ENCODE results near the gene SYS1. TPM values are rescaled to one million over a fixed set of nuclear protein-coding genes. Genes with fewer than 3 reads are reported as not detected.

The SYS1 gene
- total and polyA plus RNA-seq, 2 of the 8 experiments (the other 6 are each of a cell fraction or from before 2014, with no cell fraction given): 19.6 to 50.8 TPM

GRCh38 chr20:45405571-45406259, 42.8 kb downstream of the SYS1 start:
- peak overlapping the region; percentile 49 to 86 (median 83); a peak in 6 of 7 replicates for H3K9ac ChIP-seq (replicated peaks in 1 of 4; ENCODE audit: extremely low read depth in 1 of 4, low read depth in 3 of 4, low read length in 3 of 4)
- POLR2A ChIA-PET (ENCODE audit: partially characterized antibody): interaction anchor here (0.6 to 5.7 kb wide), 11 partner anchors 11 to 90 kb away, joined by 3 to 71 read pairs (median 5); partner anchors contain the start of genes PIGT, SDC4 and SYS1
- peak overlapping the region; percentile 92; the same call in 1 of the 2 replicates for H2AFZ ChIP-seq (ENCODE audit: low read length)
- peak; percentile 44 for TF ChIP-seq TAF7 (optimal IDR thresholded peaks at IDR 0.05; ENCODE audit: borderline replicate concordance, low read depth, low read length)
- no peak for TF ChIP-seq EZH2 (IDR thresholded peaks at IDR 0.05; ENCODE audit: low read depth, low read length, severe bottlenecking)
- TF ChIP-seq ATF2 (IDR thresholded peaks at IDR 0.05; ENCODE audit: low read length): no peak
- TF ChIP-seq E2F6 (IDR thresholded peaks at IDR 0.05): no peak
- peak; percentile 42; the same call in 1 of the 2 replicates for TF ChIP-seq SUZ12 (IDR thresholded peaks at IDR 0.05; ENCODE audit: low read length)
- no peak for TF ChIP-seq USF2 (IDR thresholded peaks at IDR 0.05; ENCODE audit: low read length)
- no peak for TF ChIP-seq YY1 (IDR thresholded peaks at IDR 0.05; ENCODE audit: low read depth, low read length)

More at GRCh38 chr20:45405571-45406259, 42.8 kb downstream of the SYS1 start:
- Histone ChIP-seq H3K56ac (replicated peaks; ENCODE audit: insufficient read length, low read depth, low read length) (no peak overlapping the region), H3K36me3 (ENCODE audit: control insufficient read depth in 2 of 4, insufficient read depth in 4 of 4, low read length in 3 of 4) (peaks cover 5 to 15% (median 11%) of the 10 kb centered on the region in 4 experiments), H4K8ac (ENCODE audit: extremely low read depth, insufficient read depth, low read length) (peak overlapping the region; percentile 93), H3K4ac (replicated peaks; ENCODE audit: insufficient read length, low read depth, low read length) (peak overlapping the region; percentile 65), H3K9me3 (ENCODE audit: insufficient read depth in 2 of 2, low read depth in 1 of 2, low read length in 1 of 2) (peaks cover 7 to 9% of the 10 kb centered on the region in 2 experiments; a peak in 3 of 4 replicates), H2AK5ac (ENCODE audit: low read depth, low read length) (no peak overlapping the region), H3K4me2 (ENCODE audit: insufficient read depth in 1 of 2, low read depth in 2 of 2, low read length in 2 of 2) (peak overlapping the region; percentile 77 to 98), H3K4me1 (replicated peaks in 1 of 4; ENCODE audit: control insufficient read depth in 3 of 4, insufficient read depth in 4 of 4, low read length in 3 of 4) (peaks cover 0 to 8% (median 3%) of the 10 kb centered on the region in 4 experiments; a peak in 4 of 7 replicates), H3K23me2 (ENCODE audit: low read depth, low read length) (peaks cover 21% of the 10 kb centered on the region), H3K14ac (ENCODE audit: insufficient read length) (no peak overlapping the region), H3K27ac (ENCODE audit: low read depth, low read length) (no peak overlapping the region), H3K18ac (ENCODE audit: extremely low read depth, low read length) (peak overlapping the region; percentile 95), H2BK5ac (ENCODE audit: low read depth, low read length) (peak overlapping the region; percentile 60; the same call in 1 of the 2 replicates), H2BK120ac (replicated peaks; ENCODE audit: low read depth, low read length) (no peak overlapping the region), H3K27me3 (replicated peaks in 1 of 4; ENCODE audit: control insufficient read depth in 3 of 4, extremely low read depth in 1 of 4, insufficient read depth in 3 of 4, low read length in 3 of 4) (peaks cover 2 to 20% (median 10%) of the 10 kb centered on the region in 4 experiments; a peak in 6 of 7 replicates), H4K5ac (ENCODE audit: insufficient read length, low read depth, low read length) (peak overlapping the region; percentile 70), H3K79me2 (ENCODE audit: control insufficient read depth in 1 of 2, insufficient read depth in 2 of 2, low read length in 2 of 2) (peaks cover 0 to 9% of the 10 kb centered on the region in 2 experiments; a peak in 1 of 4 replicates), H4K91ac (replicated peaks; ENCODE audit: insufficient read length, low read length) (peak overlapping the region; percentile 86), H3K23ac (ENCODE audit: insufficient read length) (no peak overlapping the region), H2BK12ac (ENCODE audit: low read depth, low read length) (peak overlapping the region; percentile 80; the same call in 1 of the 2 replicates), H4K20me1 (replicated peaks in 1 of 2; ENCODE audit: control insufficient read depth in 1 of 2, insufficient read depth in 2 of 2, low read length in 2 of 2) (peaks cover 4 to 5% of the 10 kb centered on the region in 2 experiments), H2BK15ac (ENCODE audit: low read length) (no peak overlapping the region; the same call in 1 of the 2 replicates), H2BK20ac (ENCODE audit: low read length) (no peak overlapping the region), H3K79me1 (ENCODE audit: low read depth, low read length) (no peaks in the 10 kb centered on the region), H3K4me3 (ENCODE audit: extremely low read depth in 1 of 4, insufficient read depth in 2 of 4, low read depth in 3 of 4, low read length in 4 of 4) (peak overlapping the region; percentile 82 to 86 (median 84))
- CTCF ChIA-PET (ENCODE audit: partially characterized antibody): interaction anchor here (0.9 to 12.6 kb wide), 5 partner anchors 14 to 86 kb away, joined by 3 to 127 read pairs (median 6); partner anchors contain the start of gene TP53TG5
- DNase-seq (ENCODE audit: low read depth in 1 of 2, low spot score in 2 of 2): peak in 1 of 2 experiments; percentile 66
- WGBS, 2 experiments (ENCODE audit: extremely low coverage in 1 of 2, insufficient coverage in 1 of 2, insufficient read length in 1 of 2, insufficient replicate concordance in 2 of 2, low coverage in 1 of 2, low lambda C conversion rate in 2 of 2, missing lambda C conversion rate in 1 of 2): 6% methylated on average over 23 of the region's 49 CpGs; no CpG with 5 or more reads in 1 of the 2 experiments
- FAIRE-seq: no peak

Measured in H1 (cell line).